Activated CD4-positive, alpha-beta memory T cell treated with anti-CD3 and anti-CD28 coated beads, Interleukin-2, amount 10 ng/mL, durations not matched to agents 7 days and 5 days (primary cell): Measurements from ENCODE around the gene SYCP1. TPM values are rescaled to one million over a fixed set of nuclear protein-coding genes. Genes with fewer than 3 reads are reported as not detected.
"Not testable (repeated sequence)": the region's sequence is repeated elsewhere in the genome, so short reads cannot be mapped to it uniquely, and the experiment has no call there.

Source experiments
- CTCF ChIA-PET: fragments of 350-600 bp; sonication (Branson Sonifier 250); formaldehyde crosslinking; loops from one replicate; lab custom pipeline; 2021; ENCODE audit warnings: antibody characterized with exemption, inconsistent platforms; lab: Charles Lee
- POLR2A ChIA-PET: fragments of 350-600 bp; sonication (Branson Sonifier 250); formaldehyde crosslinking; loops from one replicate; lab custom pipeline; 2021; ENCODE audit warnings: antibody characterized with exemption; lab: Charles Lee
- DNase-seq: peaks from one replicate; pipeline ENCODE4 v3.0.0-alpha.2; 2020
- H3K27ac Mint-ChIP-seq: one replicate; pipeline ENCODE4 v1.8.0; 2021; ENCODE audit warnings: mild to moderate bottlenecking, mixed read lengths
- H3K27me3 Mint-ChIP-seq: one replicate; pipeline ENCODE4 v1.8.0; 2021; ENCODE audit warnings: mixed read lengths
- H3K36me3 Mint-ChIP-seq: one replicate; pipeline ENCODE4 v1.8.0; 2021; ENCODE audit warnings: low read depth, mixed read lengths
- H3K4me1 Mint-ChIP-seq: one replicate; pipeline ENCODE4 v1.8.0; 2021; ENCODE audit warnings: mixed read lengths
- H3K4me3 Mint-ChIP-seq: one replicate; pipeline ENCODE4 v1.8.0; 2021; ENCODE audit warnings: mild to moderate bottlenecking, mixed read lengths
- H3K9me3 Mint-ChIP-seq: one replicate; pipeline ENCODE4 v1.8.0; 2021; ENCODE audit warnings: mixed read lengths
- total RNA-seq, 2 experiments: library from RNA; stranded (reverse); gene quantifications; one replicate each; pipeline ENCODE4 v1.2.3, GENCODE V29; 2021

The SYCP1 gene, protein sequence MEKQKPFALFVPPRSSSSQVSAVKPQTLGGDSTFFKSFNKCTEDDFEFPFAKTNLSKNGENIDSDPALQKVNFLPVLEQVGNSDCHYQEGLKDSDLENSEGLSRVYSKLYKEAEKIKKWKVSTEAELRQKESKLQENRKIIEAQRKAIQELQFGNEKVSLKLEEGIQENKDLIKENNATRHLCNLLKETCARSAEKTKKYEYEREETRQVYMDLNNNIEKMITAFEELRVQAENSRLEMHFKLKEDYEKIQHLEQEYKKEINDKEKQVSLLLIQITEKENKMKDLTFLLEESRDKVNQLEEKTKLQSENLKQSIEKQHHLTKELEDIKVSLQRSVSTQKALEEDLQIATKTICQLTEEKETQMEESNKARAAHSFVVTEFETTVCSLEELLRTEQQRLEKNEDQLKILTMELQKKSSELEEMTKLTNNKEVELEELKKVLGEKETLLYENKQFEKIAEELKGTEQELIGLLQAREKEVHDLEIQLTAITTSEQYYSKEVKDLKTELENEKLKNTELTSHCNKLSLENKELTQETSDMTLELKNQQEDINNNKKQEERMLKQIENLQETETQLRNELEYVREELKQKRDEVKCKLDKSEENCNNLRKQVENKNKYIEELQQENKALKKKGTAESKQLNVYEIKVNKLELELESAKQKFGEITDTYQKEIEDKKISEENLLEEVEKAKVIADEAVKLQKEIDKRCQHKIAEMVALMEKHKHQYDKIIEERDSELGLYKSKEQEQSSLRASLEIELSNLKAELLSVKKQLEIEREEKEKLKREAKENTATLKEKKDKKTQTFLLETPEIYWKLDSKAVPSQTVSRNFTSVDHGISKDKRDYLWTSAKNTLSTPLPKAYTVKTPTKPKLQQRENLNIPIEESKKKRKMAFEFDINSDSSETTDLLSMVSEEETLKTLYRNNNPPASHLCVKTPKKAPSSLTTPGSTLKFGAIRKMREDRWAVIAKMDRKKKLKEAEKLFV
- not detected for total RNA-seq

DNA sequence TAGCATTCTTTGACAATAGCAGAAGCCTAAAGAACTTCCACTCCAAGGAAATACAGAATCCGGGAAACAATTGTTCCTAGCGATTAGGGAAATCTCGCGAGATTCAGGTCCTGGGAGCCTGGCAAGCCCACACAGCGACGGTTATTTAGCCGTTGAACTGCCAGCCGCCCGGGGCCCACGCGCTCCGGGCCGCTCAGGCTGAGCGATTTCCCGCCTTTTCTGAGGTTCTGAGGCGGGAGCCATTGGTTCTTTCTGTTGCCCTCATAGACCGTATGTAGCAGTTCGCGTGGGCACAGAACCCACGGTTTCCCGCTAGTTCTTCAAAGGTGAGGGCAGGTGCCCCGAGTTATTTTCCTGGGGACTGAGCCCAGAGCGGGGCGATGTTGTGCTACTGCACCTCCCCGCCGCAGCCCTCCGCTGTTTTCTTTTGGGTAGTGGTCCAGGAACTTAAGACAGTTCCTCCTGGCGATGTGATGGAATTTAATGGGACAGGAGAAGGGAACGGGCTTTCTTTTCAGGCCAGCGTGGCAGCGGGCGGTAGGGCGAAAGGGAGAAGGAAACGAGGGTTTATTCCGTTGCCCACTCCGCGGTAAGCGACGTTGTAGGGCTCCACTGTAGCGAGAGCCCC is at the start of gene SYCP1:
SYCP1 (plus strand) TSS at position 171 of the 628 bp plus-strand sequence. CDS start 602 bp downstream, outside the sequence.
- Mint-ChIP-seq H3K36me3 (no peaks in the 10 kb centered on the region), H3K27ac (no peak within 1 kb of the TSS), H3K9me3 (no peaks in the 10 kb centered on the region), H3K27me3 (peaks cover 25% of the 10 kb centered on the region), H3K4me3 (no peak within 1 kb of the TSS), H3K4me1 (peaks cover 6% of the 10 kb centered on the region)
- DNase-seq = no peak
- POLR2A ChIA-PET = no interaction called here
- CTCF ChIA-PET = no interaction called here

DNA sequence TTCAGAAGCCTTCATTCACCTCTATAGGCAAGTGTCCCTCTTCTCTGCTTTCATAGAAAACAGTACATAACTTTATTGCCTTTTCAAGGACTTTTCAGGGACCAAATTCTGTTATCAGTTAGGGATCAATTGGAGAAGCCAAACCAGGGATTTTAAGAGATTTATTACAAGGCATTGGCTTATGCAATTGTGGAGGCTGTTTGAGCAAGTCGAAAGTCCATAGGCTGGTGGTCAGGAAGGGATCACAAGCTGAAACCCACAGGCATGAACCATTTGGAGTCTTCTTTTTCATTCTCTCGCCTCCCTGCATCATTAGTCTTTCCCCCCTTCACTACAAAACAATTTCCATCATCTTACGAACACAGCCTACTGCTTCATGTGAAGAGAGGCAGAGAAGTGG is 34.8 kb upstream of the SYCP1 start:
- Mint-ChIP-seq H3K27me3 (peaks cover 7% of the 10 kb centered on the region), H3K36me3 (no peaks in the 10 kb centered on the region), H3K9me3 (no peaks in the 10 kb centered on the region), H3K27ac (no peak overlapping the region), H3K4me1 (no peaks in the 10 kb centered on the region), H3K4me3 (no peak overlapping the region)
- CTCF ChIA-PET = no interaction called here
- DNase-seq = no peak
- POLR2A ChIA-PET = no interaction called here

DNA sequence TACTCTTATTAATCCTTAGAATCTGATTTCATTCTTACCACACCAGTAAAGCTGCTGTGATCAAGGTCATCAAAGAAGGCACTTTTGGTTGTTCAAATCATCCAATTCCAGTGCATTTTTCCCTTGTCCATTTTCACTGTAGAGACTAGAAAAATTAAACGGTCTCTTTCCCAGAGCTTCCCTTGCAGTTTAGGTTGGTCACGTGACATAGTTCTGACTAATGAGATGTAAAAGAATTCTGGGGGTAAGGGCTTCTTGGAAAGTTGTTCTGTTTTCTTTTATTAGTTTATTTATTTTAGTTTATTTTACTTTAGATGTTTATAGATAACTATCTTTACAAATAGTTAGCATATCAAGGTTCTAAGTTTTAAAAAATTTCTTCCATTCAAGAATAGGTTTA is 34.3 kb upstream of the SYCP1 start:
- Mint-ChIP-seq H3K9me3 (no peaks in the 10 kb centered on the region), H3K4me3 (no peak overlapping the region), H3K36me3 (no peaks in the 10 kb centered on the region), H3K27ac (no peak overlapping the region), H3K4me1 (no peaks in the 10 kb centered on the region), H3K27me3 (peaks cover 7% of the 10 kb centered on the region)
- no peak for DNase-seq
- CTCF ChIA-PET = no interaction called here
- POLR2A ChIA-PET = no interaction called here

DNA sequence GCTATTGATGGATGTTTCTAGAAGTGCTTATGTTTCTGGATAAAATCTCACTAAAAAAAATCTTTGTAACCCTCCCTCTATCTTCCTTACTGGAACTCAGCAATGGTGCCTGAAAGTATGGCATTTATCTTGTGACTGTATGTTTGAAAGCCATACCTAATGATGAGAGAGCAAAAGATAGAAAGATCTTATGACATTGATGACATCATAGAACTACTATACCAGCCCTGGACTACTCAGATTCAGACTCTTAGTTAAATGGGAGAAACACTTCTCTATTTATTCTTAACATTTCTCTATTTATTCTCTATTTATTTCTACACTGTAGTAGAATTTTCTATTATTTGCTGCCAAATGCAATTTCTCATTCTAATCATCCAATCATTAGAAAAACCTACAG is 32.7 kb upstream of the SYCP1 start:
- Mint-ChIP-seq H3K9me3 (no peaks in the 10 kb centered on the region), H3K4me3 (no peak overlapping the region), H3K27ac (no peak overlapping the region), H3K27me3 (peaks cover 10% of the 10 kb centered on the region), H3K36me3 (no peaks in the 10 kb centered on the region), H3K4me1 (no peaks in the 10 kb centered on the region)
- POLR2A ChIA-PET = no interaction called here
- CTCF ChIA-PET = no interaction called here
- no peak for DNase-seq

DNA sequence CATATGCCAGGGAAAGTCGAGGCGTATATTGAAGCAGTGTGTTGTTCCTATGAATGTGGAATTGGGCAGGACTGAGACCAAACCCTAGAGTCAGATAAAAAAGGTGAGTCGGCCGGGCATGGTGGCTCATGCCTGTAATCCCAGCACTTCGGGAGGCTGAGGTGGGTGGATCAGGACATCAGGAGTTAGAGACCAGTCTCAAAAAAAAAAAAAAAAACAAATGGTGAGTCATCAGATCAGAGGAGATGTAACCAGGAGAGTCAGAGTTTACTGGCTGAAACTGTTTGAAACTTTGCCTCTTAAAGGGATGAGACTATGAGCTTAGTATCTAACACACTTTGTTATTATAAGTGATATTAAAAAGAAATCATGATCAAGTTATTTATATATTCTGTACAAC is 26.4 kb upstream of the SYCP1 start:
- ChIA-PET CTCF (no interaction called here), POLR2A (no interaction called here)
- Mint-ChIP-seq H3K9me3 (no peaks in the 10 kb centered on the region), H3K4me1 (no peaks in the 10 kb centered on the region), H3K4me3 (no peak overlapping the region), H3K27ac (no peak overlapping the region), H3K36me3 (no peaks in the 10 kb centered on the region), H3K27me3 (peaks cover 9% of the 10 kb centered on the region)
- no peak for DNase-seq

DNA sequence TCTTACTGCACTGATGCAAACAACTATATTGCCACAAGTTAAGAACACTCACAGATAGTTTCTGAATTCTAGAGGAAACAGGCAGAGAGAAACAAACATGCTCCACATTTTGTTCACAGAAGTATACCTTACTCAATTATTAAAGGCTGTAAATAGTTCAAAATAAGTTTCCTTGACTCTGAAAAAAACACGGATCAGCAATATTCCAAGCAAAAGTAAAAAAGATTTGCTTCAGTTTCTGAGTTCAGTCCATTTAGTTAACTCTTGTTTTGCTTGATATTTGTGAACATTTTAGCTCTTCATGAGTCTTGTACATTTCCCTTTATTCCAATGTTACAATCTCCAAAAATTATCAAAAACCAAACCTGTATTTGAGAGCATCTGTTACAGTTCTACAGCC is 24.6 kb upstream of the SYCP1 start:
- H3K4me3 Mint-ChIP-seq, H3K27me3 Mint-ChIP-seq, DNase-seq, H3K4me1 Mint-ChIP-seq, H3K9me3 Mint-ChIP-seq, H3K36me3 Mint-ChIP-seq, POLR2A ChIA-PET, H3K27ac Mint-ChIP-seq, CTCF ChIA-PET: not testable (repeated sequence)

DNA sequence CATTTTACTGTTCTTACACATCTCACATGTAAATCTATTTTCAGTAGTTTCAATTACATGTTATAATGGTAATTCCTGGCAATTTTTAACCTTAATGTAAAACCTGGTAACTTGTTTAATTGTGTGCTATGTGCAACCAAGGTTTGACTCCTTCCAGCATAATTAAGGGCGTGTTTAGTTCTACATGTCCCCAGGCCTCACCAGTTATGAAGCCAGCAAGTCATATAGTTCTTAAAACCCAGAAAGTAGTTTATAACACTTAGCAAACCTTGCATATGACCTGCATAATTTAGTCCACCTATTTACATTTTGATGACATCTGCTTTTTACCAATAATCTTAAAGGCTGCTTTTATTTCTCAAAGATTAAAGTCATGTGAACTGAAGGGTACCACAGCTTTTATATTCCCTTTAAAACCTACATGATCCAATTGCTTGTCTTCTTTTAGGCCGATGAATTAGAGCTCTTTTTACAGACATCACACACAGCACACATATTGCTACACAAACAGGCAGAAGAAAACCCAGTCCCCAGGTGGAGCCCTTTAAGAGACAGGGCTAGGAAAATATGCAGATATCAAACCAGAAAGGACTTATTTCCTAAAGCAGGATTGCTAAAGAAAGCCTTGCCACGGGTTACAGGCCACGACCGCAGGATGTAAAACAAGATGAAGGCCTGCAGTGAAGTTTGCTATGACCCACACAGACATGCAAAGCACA is 23.2 kb upstream of the SYCP1 start:
- H3K27ac Mint-ChIP-seq = no peak overlapping the region
- H3K4me1 Mint-ChIP-seq = no peaks in the 10 kb centered on the region
- peaks cover 5% of the 10 kb centered on the region for H3K27me3 Mint-ChIP-seq
- POLR2A ChIA-PET = no interaction called here
- H3K36me3 Mint-ChIP-seq = no peaks in the 10 kb centered on the region
- CTCF ChIA-PET = no interaction called here
- no peak for DNase-seq
- H3K9me3 Mint-ChIP-seq = no peaks in the 10 kb centered on the region
- H3K4me3 Mint-ChIP-seq = no peak overlapping the region

DNA sequence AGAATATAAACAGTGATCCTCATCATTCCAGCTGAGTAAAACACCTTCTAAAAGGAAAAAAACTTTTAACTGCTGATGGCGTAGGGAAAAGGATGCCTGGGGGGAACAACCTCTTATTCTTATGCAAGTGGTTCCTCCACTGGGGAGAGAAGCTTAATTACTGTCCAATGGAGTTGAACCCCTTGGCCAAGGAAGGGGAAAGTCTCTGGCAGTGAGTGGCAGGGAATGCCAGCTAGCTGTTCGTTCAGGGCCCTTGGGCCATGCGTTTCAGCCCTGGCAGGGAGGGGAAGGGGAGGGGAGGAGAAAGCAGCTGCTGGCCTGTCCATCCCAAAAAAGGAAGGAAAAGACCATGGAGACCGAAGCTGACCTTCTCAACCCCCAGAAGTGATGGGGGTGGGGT is 22.6 kb upstream of the SYCP1 start:
- no peak for DNase-seq
- Mint-ChIP-seq H3K27ac (no peak overlapping the region), H3K4me1 (no peaks in the 10 kb centered on the region), H3K9me3 (no peaks in the 10 kb centered on the region), H3K4me3 (no peak overlapping the region), H3K27me3 (peaks cover 5% of the 10 kb centered on the region), H3K36me3 (no peaks in the 10 kb centered on the region)
- ChIA-PET CTCF (no interaction called here), POLR2A (no interaction called here)

DNA sequence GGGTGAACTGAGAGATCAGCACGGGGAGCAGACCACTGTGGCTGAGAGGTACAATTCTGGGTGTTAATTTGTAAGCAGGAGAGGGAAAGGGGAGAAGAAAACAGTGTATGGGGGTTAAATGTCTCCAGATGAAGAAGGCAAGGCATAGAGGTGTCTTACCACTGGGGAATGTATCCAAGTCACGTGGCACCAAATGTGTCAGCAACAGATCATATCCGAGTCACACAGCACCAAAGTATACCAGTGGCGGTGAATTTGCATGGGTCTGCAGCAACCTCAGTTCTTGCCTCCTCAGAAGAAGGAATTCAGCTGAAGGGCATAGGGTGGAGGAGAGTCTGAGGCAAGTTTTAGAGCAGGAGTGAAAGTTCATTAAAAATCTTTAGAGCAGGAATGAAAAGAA is 21.2 kb upstream of the SYCP1 start:
- H3K4me1 Mint-ChIP-seq = no peaks in the 10 kb centered on the region
- H3K4me3 Mint-ChIP-seq = no peak overlapping the region
- POLR2A ChIA-PET = no interaction called here
- no peak for DNase-seq
- no peaks in the 10 kb centered on the region for H3K36me3 Mint-ChIP-seq
- CTCF ChIA-PET = no interaction called here
- peaks cover 9% of the 10 kb centered on the region for H3K27me3 Mint-ChIP-seq
- no peak overlapping the region for H3K27ac Mint-ChIP-seq
- no peaks in the 10 kb centered on the region for H3K9me3 Mint-ChIP-seq

DNA sequence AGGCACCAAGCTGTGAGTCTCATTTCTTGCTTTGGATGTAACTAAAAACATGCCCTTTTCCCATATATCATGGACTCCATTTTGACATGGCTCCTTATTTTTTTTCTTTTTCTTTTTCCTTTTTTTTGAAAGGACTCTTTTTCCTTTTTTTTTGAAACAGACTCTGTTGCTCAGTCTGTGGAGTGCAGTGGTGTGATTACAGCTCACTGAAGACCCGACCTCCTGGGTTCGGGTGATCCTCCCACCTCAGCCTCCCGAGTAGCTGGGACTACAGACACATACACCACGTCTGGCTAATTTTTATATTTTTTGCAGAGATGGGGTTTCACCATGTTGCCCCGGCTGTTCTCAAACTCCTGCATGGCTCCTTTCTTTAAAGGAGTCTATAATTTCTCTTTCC is 10.4 kb upstream of the SYCP1 start:
- DNase-seq = no peak
- Mint-ChIP-seq H3K9me3 (no peaks in the 10 kb centered on the region), H3K4me1 (no peaks in the 10 kb centered on the region), H3K27me3 (peaks cover 54% of the 10 kb centered on the region), H3K4me3 (no peak overlapping the region), H3K36me3 (no peaks in the 10 kb centered on the region), H3K27ac (no peak overlapping the region)
- ChIA-PET POLR2A (no interaction called here), CTCF (no interaction called here)

DNA sequence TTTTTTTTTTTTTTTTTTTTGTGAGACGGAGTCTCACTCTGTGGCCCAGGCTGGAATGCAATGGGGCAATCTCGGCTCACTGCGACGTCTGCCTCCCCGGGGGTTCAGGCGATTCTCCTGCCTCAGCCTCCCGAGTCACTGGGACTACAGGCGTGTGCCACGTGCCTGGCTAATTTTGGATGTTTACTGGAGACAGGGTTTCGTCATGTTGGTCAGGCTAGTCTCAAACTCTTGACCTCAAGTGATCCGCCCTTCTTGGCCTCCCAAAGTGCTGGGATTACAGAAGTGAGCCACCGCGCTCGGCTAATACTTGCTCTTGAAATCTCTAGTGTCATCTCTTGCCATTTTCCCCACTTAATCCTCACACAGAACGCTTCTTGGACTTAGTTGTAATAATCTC is 1.1 kb upstream of the SYCP1 start:
- ChIA-PET CTCF (no interaction called here), POLR2A (no interaction called here)
- peaks cover 6% of the 10 kb centered on the region for H3K4me1 Mint-ChIP-seq
- no peak overlapping the region for H3K27ac Mint-ChIP-seq
- no peak overlapping the region for H3K4me3 Mint-ChIP-seq
- H3K36me3 Mint-ChIP-seq = no peaks in the 10 kb centered on the region
- peaks cover 25% of the 10 kb centered on the region for H3K27me3 Mint-ChIP-seq
- no peaks in the 10 kb centered on the region for H3K9me3 Mint-ChIP-seq
- no peak for DNase-seq

DNA sequence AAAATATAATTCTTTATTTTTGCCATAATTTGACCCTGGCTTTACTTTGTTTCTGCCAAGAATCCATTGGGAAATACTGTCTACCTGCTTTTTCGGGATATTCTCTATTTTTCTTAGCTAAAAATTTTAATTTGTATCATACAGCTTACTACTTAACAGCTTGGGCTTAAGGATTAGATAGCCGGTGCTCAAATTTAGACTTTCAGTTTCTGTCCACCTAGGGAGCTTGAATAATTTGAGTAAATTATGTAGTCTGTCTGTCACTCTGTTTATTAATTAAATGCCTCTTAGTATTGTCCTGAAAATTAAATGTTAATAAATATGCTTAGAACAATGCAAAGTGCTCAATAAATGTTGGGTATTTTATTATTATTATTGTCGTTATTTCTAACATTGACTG is 6.7 kb downstream of the SYCP1 start:
- DNase-seq = no peak
- Mint-ChIP-seq H3K9me3 (no peaks in the 10 kb centered on the region), H3K36me3 (no peaks in the 10 kb centered on the region), H3K27ac (no peak overlapping the region), H3K4me1 (no peaks in the 10 kb centered on the region), H3K27me3 (peaks cover 14% of the 10 kb centered on the region), H3K4me3 (no peak overlapping the region)
- ChIA-PET CTCF (no interaction called here), POLR2A (no interaction called here)
